AG09319 (cell line): ENCODE data around the gene TTC17.
"Not testable (repeated sequence)": the region's sequence is repeated elsewhere in the genome, so short reads cannot be mapped to it uniquely, and the experiment has no call there.

Source experiments
- DNase-seq: peaks from one replicate; pipeline ENCODE4 v3.0.0-alpha.2; 2010; ENCODE audit warnings: low read depth; ENCODE audit errors: extremely low read depth
- CTCF ChIP-seq: IDR thresholded peaks from 2 replicates; pipeline ENCODE4 v1.5.1; 2011; ENCODE audit warnings: low read depth, mild to moderate bottlenecking, inconsistent platforms, low read length, moderate library complexity

Gene TTC17

DNA sequence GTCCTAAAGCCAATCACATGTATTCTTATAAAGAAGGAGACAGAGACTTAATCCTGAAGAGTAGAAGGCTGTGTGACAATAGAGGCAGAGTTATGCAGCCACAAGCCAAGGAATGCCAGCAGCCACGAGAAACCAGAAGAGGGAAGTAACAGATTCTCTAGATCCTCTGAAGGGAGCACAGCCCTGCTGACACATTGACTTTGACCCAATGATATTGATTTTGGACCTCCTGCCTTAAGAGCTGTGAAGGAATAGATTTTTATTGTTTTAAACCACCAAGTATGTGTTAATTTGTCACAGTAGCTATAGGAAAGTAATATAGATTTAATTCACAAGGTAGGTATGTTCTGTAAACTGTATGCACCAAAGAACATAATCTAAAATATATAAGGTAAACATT lies 103.6 kb downstream of the TTC17 start:
- no peak for DNase-seq
- no peak for TF ChIP-seq CTCF

- no peak for DNase-seq
- no peak for TF ChIP-seq CTCF
Observed at GRCh38 chr11:43467958-43468357, 109.2 kb downstream of the TTC17 start.

DNA sequence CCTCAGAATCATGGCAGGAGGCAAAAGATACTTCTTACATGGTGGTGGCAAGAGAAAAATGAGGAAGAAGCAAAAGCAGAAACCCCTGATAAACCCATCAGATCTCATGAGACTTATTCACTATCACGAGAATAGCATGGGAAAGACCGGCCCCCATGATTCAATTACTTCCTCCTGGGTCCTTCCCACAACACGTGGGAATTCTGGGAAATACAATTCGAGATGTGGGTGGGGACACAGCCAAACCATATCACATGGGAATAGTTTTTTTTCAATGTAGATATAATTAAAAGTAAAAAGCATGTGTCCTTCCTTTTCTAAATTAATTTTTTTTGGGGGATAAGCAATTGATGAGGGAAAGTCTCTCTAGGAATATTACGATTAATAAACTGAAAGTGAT lies 118.8 kb downstream of the TTC17 start:
- DNase-seq = not testable (repeated sequence)

DNA sequence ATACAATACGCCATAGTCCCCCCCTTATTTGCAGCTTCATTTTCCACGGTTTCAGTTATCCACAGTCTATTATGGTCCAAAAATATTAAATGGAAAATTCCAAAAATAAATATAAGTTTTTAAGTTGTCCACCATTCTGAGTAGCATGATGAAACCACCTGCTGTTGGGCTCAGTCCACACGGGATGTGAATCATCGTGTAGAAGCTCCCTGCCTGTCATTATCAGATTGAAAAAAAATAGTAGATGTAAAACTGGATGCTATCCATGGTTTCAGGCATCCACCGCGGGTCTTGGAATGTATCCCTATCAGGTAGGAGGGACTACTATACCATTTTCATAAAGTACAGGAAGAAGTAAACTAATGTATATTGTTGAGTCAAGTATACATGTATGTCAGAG lies 127.4 kb downstream of the TTC17 start:
- DNase-seq = no peak

DNA sequence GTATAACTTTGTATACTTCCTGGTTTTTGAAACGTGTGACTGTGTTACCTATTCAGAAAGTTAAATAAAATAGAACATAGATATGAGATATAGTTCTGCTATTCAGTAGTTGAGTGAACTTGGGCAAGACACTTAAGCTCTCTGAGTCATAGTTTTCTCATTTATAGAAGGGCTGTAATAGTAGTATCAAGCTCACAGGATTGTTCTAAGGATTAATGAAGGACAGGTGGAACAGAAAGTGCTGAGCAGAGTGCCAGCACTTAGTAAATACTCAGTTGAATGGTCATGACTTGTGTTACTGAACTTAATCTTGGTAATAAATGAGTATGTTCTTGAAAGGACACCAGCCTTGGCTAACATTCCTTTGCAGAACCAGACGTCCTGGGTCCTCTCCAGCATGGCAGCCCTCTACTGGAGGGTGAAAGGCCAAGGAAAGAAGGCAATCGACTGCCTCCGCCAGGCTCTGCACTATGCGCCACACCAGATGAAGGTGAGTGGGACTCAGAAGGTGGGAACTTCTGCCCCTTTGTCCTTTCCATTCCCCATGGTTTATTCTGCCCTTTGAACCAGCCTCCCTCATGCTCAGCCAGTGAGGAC lies 131.2 kb downstream of the TTC17 start:
- no peak for TF ChIP-seq CTCF
- no peak for DNase-seq

More for the DNA sequence above, 127.4 kb downstream of the TTC17 start:
- no peak for TF ChIP-seq CTCF

GRCh38 chr11:43492701-43493100 lies 134.0 kb downstream of the TTC17 start:
- no peak for TF ChIP-seq CTCF
- no peak for DNase-seq

DNA sequence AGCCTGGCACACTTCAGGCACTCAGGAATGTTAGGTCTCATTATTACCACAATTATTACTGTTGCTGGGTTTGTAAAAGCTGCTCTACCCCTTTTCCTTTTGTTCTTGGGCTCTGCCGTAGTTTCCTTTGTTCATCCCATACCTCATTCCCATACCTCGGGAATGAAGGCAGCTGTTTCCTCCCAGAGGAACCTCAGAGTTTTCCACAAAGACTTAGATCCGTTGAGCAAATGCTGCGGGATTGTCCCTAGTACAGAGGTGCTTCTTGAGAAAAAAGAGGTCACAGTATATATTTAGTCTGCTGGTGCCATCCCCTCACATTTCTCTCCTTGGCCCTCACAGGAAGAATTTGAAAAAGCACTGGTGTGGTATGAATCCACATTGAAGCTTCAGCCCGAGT lies 134.7 kb downstream of the TTC17 start:
- TF ChIP-seq CTCF = no peak
- no peak for DNase-seq

- TF ChIP-seq CTCF = no peak
Observed at GRCh38 chr11:43497144-43497543, 138.4 kb downstream of the TTC17 start.

More at GRCh38 chr11:43497144-43497543, 138.4 kb downstream of the TTC17 start:
- no peak for DNase-seq
